Body of pancreas (tissue), 4 donors: ENCODE measurements around the gene ADRA2A. TPM values are rescaled to one million over a fixed set of nuclear protein-coding genes. Genes with fewer than 3 reads are reported as not detected.

Experiments
- ATAC-seq: fragments of 150-250 bp; one replicate; pipeline ENCODE4 v1.9.1; 2016
- DNase-seq, 4 donors: peaks; one replicate each; pipeline ENCODE4 v3.0.0-alpha.2; 2019
- H3K27ac ChIP-seq, 4 donors: fragments of 200-600 bp; sonication (generic); 1 replicate in 3 of 4; 2 replicates in 1 of 4; pipeline versions ENCODE4 v1.5.1 to v1.6.1; 2016 to 2019; ENCODE audit warnings: mild to moderate bottlenecking in 1 of 4, mixed read lengths in 1 of 4, moderate library complexity in 1 of 4
- H3K27me3 ChIP-seq, 2 donors: fragments of 200-600 bp; sonication (generic); one replicate each; pipeline ENCODE4 v1.6.0; 2016; ENCODE audit warnings: mild to moderate bottlenecking in 1 of 2
- H3K36me3 ChIP-seq, 2 donors: fragments of 200-600 bp; sonication (generic); replicated peaks in 1 of 2; 2 replicates each; pipeline ENCODE4 v1.5.1; 2016; ENCODE audit warnings: low read depth in 2 of 2; ENCODE audit not compliant: insufficient read depth in 1 of 2
- H3K4me1 ChIP-seq: fragments of 200-600 bp; sonication (generic); one replicate; pipeline ENCODE4 v1.6.0; 2016
- H3K4me3 ChIP-seq, 2 donors: fragments of 200-600 bp; sonication (generic); 1 replicate in 1 of 2; 2 replicates in 1 of 2; pipeline ENCODE4 v1.5.1; 2016 to 2019
- H3K9me3 ChIP-seq, 3 donors: fragments of 200-600 bp; sonication (generic); 1 replicate in 2 of 3; 2 replicates in 1 of 3; pipeline ENCODE4 v1.5.1; 2016
- POLR2A ChIP-seq, 3 donors: fragments of 450-650 bp; IDR thresholded peaks; one replicate each; pipeline ENCODE4 v1.6.1; 2016; ENCODE audit warnings: antibody characterized with exemption in 3 of 3, mild to moderate bottlenecking in 2 of 3
- WGBS, 2 donors: methylation state at CpG; one replicate each; pipeline ENCODE4 v1.1.5; 2017; 5-methylcytosine and 5-hydroxymethylcytosine counted together
- intact Hi-C: fragments of 100-400 bp; cut with DNase I; formaldehyde crosslinking; loops from one replicate; pipeline ENCODE4 v1.15.1; 2023
- total RNA-seq, 2 donors: library from RNA; depleted of rRNA; stranded (reverse); fragments of >200 nt; gene quantifications; one replicate each; pipeline ENCODE4 v1.1.0, GENCODE V29; 2016
- TF ChIP-seq, protein P1 (sequence below), 7 experiments: fragments of 450-650 bp in 4 of 7; fragments of 200-600 bp in 3 of 7; sonication (generic) in 3 of 7; IDR thresholded peaks; one replicate each; pipeline ENCODE4 v1.5.1; 2016 to 2019; ENCODE audit warnings: antibody characterized with exemption in 7 of 7

The ADRA2A gene
- total RNA-seq, 2 donors from 2014 or later: 25.4 to 115 TPM

DNA sequence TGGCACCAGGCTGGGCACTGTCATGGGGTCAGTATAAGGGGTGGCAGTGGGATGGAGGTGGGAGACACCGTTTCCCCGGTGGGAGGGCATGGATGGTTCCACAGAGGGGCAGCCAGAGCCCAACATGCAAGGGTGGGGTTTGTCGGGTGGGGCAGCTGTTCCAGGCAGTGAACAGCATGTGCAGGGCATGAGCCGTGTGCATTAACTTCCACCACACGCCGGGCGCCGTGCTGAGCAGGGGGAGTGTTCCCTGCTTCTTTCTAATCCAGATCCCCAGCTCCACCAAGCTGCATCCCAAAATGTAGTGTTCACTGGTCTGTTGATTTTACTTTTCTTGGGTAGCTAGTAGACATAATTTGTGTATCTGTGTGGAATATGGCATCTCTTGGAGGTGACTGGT lies 29.3 kb downstream of the ADRA2A start:
- intact Hi-C loops: no loop called here
- H3K27me3 ChIP-seq: no peaks in the 10 kb centered on the region
- peaks cover 71% of the 10 kb centered on the region for H3K4me1 ChIP-seq
- no peak overlapping the region for H3K4me3 ChIP-seq
- H3K27ac ChIP-seq: peak overlapping the region in 3 of 4 donors; percentile 74 to 82 (median 79)
- ATAC-seq (no peak), DNase-seq (no peak)
- no peaks in the 10 kb centered on the region for H3K9me3 ChIP-seq
- WGBS, 2 donors: 96 to 98% methylated on average over 7 to 8 of the region's 8 CpGs
- TF ChIP-seq POLR2A (IDR thresholded peaks at IDR 0.05): no peak
- H3K36me3 ChIP-seq: no peaks in the 10 kb centered on the region

DNA sequence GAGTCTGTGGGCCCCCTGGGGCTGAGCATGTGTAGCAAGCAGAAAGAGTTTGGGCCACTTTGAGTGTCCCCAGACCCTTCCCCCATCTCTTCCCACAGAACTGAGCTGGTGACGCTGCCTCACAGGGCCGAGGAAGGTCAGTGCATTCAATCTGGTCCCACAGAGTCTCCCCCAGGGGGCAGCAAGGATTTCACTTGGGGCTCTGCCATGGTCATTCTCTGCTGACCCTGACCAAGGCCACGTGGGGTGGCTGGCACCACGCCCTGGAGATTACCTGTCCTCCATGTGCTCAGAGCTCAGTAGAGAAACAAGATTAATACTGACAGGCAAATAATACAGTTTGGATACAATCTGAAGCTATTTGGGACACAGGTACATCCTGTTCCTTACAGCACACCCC lies 30.2 kb downstream of the ADRA2A start:
- WGBS, 2 donors: 6 to 35% methylated on average over 3 to 4 of the region's 4 CpGs
- peak; percentile 91 to 97 (median 94) for DNase-seq

DNA sequence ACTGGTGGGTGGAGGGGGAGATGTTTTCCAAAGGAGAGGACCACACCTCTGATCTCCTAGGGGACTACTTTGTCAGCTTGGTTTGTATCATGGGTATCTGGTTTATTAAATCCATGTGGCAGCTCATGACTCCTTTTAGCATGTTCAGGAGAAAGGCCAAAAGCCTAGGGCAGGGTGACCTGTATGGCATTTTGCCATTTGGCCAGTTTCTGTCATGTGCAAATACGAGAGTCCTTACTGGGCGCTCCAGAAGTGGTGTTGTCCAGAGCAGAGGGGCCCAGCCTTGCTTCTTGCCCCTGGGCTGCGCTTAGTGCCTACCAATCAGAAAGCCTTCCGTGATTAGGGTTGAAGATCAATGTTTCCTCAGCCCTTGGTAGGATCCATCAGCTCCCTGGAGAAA lies 31.0 kb downstream of the ADRA2A start:
- H3K9me3 ChIP-seq: no peaks in the 10 kb centered on the region
- peaks cover 57% of the 10 kb centered on the region for H3K4me1 ChIP-seq
- peak overlapping the region; percentile 54 to 82 (median 76) for H3K27ac ChIP-seq
- no peaks in the 10 kb centered on the region for H3K36me3 ChIP-seq
- DNase-seq: peak; percentile 68 to 79 (median 76)
- 51 to 62% methylated on average over 3 to 4 of the region's 4 CpGs for WGBS, 2 donors
- H3K4me3 ChIP-seq: no peak overlapping the region
- no peak for TF ChIP-seq POLR2A (IDR thresholded peaks at IDR 0.05)
- TF ChIP-seq, protein P1, sequence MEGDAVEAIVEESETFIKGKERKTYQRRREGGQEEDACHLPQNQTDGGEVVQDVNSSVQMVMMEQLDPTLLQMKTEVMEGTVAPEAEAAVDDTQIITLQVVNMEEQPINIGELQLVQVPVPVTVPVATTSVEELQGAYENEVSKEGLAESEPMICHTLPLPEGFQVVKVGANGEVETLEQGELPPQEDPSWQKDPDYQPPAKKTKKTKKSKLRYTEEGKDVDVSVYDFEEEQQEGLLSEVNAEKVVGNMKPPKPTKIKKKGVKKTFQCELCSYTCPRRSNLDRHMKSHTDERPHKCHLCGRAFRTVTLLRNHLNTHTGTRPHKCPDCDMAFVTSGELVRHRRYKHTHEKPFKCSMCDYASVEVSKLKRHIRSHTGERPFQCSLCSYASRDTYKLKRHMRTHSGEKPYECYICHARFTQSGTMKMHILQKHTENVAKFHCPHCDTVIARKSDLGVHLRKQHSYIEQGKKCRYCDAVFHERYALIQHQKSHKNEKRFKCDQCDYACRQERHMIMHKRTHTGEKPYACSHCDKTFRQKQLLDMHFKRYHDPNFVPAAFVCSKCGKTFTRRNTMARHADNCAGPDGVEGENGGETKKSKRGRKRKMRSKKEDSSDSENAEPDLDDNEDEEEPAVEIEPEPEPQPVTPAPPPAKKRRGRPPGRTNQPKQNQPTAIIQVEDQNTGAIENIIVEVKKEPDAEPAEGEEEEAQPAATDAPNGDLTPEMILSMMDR (IDR thresholded peaks at IDR 0.05): no peak
- ATAC-seq: peak; percentile 49
- intact Hi-C loops: no loop called here
- H3K27me3 ChIP-seq: no peaks in the 10 kb centered on the region

More for the DNA sequence above, 30.2 kb downstream of the ADRA2A start:
- ATAC-seq: peak; percentile 94
- Histone ChIP-seq H3K36me3 (no peaks in the 10 kb centered on the region), H3K27me3 (no peaks in the 10 kb centered on the region), H3K27ac (peak overlapping the region; percentile 54 to 82 (median 76)), H3K4me1 (peaks cover 65% of the 10 kb centered on the region), H3K4me3 (no peak overlapping the region), H3K9me3 (no peaks in the 10 kb centered on the region)
- TF ChIP-seq, protein P1 (IDR thresholded peaks at IDR 0.05): peak; percentile 23 to 79 (median 58)
- TF ChIP-seq POLR2A (IDR thresholded peaks at IDR 0.05): no peak
- intact Hi-C loops: no loop called here

DNA sequence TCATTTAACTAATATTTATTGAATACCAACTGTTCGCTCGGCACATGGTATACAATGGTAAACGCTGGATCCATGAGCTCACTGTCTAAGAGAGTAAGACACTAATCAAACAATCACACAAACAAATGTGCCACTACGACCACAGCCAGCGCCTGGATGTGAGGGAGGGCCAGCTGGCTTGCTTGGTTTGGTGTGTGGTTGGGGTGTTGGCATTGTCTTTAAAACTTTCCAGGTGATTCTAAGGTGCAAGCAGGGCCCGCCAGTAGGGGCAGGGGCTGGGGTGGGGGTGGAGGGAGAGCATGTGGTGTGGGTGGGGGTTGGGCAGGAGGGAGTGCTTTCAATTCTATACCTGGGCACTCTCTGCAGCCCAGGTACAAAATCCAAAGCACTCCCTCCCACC lies 31.6 kb downstream of the ADRA2A start:
- no peaks in the 10 kb centered on the region for H3K27me3 ChIP-seq
- H3K4me3 ChIP-seq: no peak overlapping the region
- peak overlapping the region in 3 of 4 donors; percentile 74 to 82 (median 79) for H3K27ac ChIP-seq
- H3K36me3 ChIP-seq: no peaks in the 10 kb centered on the region
- TF ChIP-seq, protein P1 (IDR thresholded peaks at IDR 0.05): no peak
- TF ChIP-seq POLR2A (IDR thresholded peaks at IDR 0.05): no peak
- WGBS, 2 donors: 90 to 94% methylated on average over 6 of the region's 6 CpGs
- no peak for DNase-seq
- intact Hi-C loops: no loop called here
- no peaks in the 10 kb centered on the region for H3K9me3 ChIP-seq
- no peak for ATAC-seq
- H3K4me1 ChIP-seq: peaks cover 51% of the 10 kb centered on the region

DNA sequence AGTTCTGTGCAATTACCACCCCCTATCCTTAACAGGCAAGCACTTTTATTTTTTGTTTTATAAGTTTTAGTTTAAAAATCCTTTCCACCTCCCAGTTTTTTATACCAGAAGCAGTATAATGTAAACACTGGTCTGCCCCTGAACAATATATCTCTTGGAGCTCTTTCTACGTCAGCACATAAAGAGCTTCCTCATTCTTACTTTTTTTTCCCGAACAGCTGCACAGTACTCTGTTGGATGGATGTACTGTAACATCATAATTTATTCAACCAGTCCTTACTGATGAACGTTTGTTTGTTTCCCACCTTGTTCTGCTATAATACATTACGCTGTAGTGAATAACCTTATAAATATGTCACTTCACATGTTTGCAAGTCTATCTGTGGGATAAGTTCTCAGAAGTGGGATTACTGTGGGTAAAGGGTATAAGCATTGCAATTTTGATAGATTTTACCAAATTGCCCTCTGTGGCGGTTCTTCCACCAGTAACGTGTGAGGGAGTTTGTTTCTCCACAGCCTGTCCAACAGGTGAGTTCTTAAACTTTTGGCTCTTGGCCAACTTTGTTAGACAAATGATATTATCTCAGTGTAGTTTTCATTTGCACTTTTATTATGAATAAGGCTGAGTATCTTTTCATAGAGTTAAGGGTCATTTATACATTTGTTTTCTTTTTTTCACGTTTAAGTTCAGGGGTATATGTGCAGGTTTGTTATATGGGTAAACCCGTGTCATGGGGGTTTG lies 32.8 kb downstream of the ADRA2A start:
- Histone ChIP-seq H3K4me1 (peaks cover 39% of the 10 kb centered on the region), H3K4me3 (no peak overlapping the region), H3K36me3 (no peaks in the 10 kb centered on the region), H3K27ac (no peak overlapping the region), H3K9me3 (no peaks in the 10 kb centered on the region), H3K27me3 (no peaks in the 10 kb centered on the region)
- TF ChIP-seq, protein P1 (IDR thresholded peaks at IDR 0.05): no peak
- WGBS, 2 donors: 53 to 58% methylated on average over 8 of the region's 8 CpGs
- no peak for DNase-seq
- intact Hi-C loops: no loop called here
- no peak for ATAC-seq
